OCI-LY1 (cell line): ENCODE measurements around the gene CACUL1.

ENCODE experiments used
- H2AFZ ChIP-seq: fragments of 200-600 bp; sonication (generic), shearing (Covaris generic); 2 replicates; pipeline ENCODE4 v1.6.0; 2014; ENCODE audit warnings: antibody characterized with exemption, mild to moderate bottlenecking, low read length
- H3F3A ChIP-seq: fragments of 200-600 bp; sonication (generic), shearing (Covaris generic); 2 replicates; pipeline ENCODE4 v1.6.0; 2014; ENCODE audit warnings: mild to moderate bottlenecking, antibody characterized with exemption, low read length, moderate library complexity; ENCODE audit not compliant: insufficient read depth
- H3K27ac ChIP-seq: fragments of 200-600 bp; sonication (generic); 2 replicates; pipeline ENCODE4 v1.5.1; 2014; ENCODE audit warnings: low read length, mixed run types, mild to moderate bottlenecking, low read depth; ENCODE audit not compliant: poor library complexity, severe bottlenecking
- H3K27me3 ChIP-seq: fragments of 200-600 bp; sonication (generic); 2 replicates; pipeline ENCODE4 v1.6.0; 2014; ENCODE audit warnings: antibody characterized with exemption, mild to moderate bottlenecking, low read length, moderate library complexity; ENCODE audit not compliant: insufficient read depth
- H3K36me3 ChIP-seq: fragments of 200-600 bp; sonication (generic); 2 replicates; pipeline ENCODE4 v1.6.1; 2014; ENCODE audit warnings: mild to moderate bottlenecking, antibody characterized with exemption, low read length, moderate library complexity, mixed read lengths; ENCODE audit not compliant: insufficient read depth
- H3K4me1 ChIP-seq: fragments of 200-600 bp; sonication (generic); 2 replicates; pipeline ENCODE4 v1.5.1; 2014; ENCODE audit warnings: mild to moderate bottlenecking, low read length, moderate library complexity; ENCODE audit not compliant: insufficient read depth, severe bottlenecking
- H3K4me2 ChIP-seq: fragments of 200-600 bp; sonication (generic), shearing (Covaris generic); 2 replicates; pipeline ENCODE4 v1.6.1; 2014; ENCODE audit warnings: low read length
- H3K4me3 ChIP-seq: fragments of 200-600 bp; sonication (generic); 2 replicates; pipeline ENCODE4 v1.5.1; 2014; ENCODE audit warnings: low read length, low read depth, mild to moderate bottlenecking, mixed read lengths; ENCODE audit not compliant: poor library complexity, severe bottlenecking
- H3K79me2 ChIP-seq: fragments of 200-600 bp; shearing (Covaris generic); 2 replicates; pipeline ENCODE4 v1.6.1; 2016; ENCODE audit warnings: mixed run types, low read length, mixed read lengths; ENCODE audit not compliant: insufficient read depth
- H3K9ac ChIP-seq: fragments of 200-600 bp; sonication (generic), shearing (Covaris generic); 2 replicates; pipeline ENCODE4 v1.6.1; 2014; ENCODE audit warnings: mild to moderate bottlenecking, low read length, mixed read lengths
- H3K9me2 ChIP-seq: fragments of 200-600 bp; sonication (generic), shearing (Covaris generic); 2 replicates; pipeline ENCODE4 v1.6.1; 2014; ENCODE audit warnings: low read depth, mild to moderate bottlenecking, low read length, mixed read lengths
- H3K9me3 ChIP-seq: fragments of 200-600 bp; shearing (Covaris generic); 2 replicates; pipeline ENCODE4 v1.6.1; 2014; ENCODE audit warnings: low read length, mixed read lengths
- H4K20me1 ChIP-seq: fragments of 200-600 bp; sonication (generic), shearing (Covaris generic); 2 replicates; pipeline ENCODE4 v1.6.0; 2016; ENCODE audit warnings: mild to moderate bottlenecking, low read length; ENCODE audit not compliant: insufficient read depth
- CTCF ChIP-seq: fragments of 200-600 bp; sonication (generic), shearing (Covaris generic); IDR thresholded peaks from 2 replicates; pipeline ENCODE4 v1.5.1; 2017; ENCODE audit warnings: mild to moderate bottlenecking, antibody characterized with exemption, low read length, moderate library complexity, mixed read lengths
- EZH2 ChIP-seq: fragments of 200-600 bp; sonication (generic), shearing (Covaris generic); IDR thresholded peaks from 2 replicates; pipeline ENCODE4 v1.8.0; 2017; ENCODE audit warnings: borderline replicate concordance, mixed run types, mild to moderate bottlenecking, antibody characterized with exemption, low read length, moderate library complexity, mixed read lengths

CACUL1 gene

DNA sequence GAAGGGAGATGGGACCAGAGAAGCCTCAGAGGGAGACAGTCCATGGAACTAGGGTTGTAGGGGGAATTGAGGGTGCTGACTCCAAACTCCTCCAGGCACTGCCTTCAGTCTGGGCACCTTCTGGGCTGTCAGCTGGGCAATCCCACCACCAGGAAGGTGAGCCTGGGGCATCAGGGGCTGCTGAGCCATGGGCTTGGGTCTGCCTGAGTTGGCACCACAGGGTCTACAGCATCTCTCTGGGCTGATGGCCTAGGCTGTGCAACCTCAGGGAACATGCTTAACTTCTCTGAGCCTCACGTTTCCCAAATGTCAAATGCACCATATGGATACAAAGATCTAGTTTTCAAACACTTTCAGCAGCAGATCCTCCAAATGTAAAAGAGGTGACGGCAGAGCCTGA is 112.5 kb downstream of the CACUL1 start:
- Histone ChIP-seq H4K20me1 (no peaks in the 10 kb centered on the region), H3K4me3 (no peak overlapping the region), H3K27ac (no peak overlapping the region), H3K79me2 (no peaks in the 10 kb centered on the region), H3K4me1 (no peaks in the 10 kb centered on the region), H2AFZ (no peak overlapping the region), H3K9me3 (no peaks in the 10 kb centered on the region), H3K36me3 (no peaks in the 10 kb centered on the region), H3K9ac (no peak overlapping the region), H3K27me3 (no peaks in the 10 kb centered on the region), H3K4me2 (no peak overlapping the region), H3K9me2 (no peaks in the 10 kb centered on the region), H3F3A (no peaks in the 10 kb centered on the region)
- no peak for TF ChIP-seq CTCF
- TF ChIP-seq EZH2: no peak

DNA sequence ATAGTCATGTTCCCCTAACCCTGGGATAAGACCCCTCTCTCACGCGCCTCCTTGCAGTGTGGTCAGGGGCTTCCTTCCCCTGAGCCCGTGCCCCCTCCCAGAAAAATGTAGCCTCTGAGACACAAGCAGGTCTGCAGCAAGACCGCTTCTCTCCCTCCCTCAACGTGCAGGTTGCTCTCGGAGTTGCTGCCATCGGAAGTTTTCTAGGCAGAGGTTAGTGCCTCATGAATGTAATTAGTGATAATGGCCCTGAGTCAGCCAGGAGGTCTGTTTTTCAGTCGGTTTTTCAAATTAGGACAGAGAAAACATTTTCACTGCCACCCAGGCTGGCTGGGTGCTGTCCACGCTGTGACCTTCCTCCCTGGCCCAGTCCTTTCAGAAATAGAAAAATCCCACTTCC is 116.1 kb downstream of the CACUL1 start:
- H3K27ac ChIP-seq: no peak overlapping the region
- TF ChIP-seq EZH2: no peak
- TF ChIP-seq CTCF: no peak

DNA sequence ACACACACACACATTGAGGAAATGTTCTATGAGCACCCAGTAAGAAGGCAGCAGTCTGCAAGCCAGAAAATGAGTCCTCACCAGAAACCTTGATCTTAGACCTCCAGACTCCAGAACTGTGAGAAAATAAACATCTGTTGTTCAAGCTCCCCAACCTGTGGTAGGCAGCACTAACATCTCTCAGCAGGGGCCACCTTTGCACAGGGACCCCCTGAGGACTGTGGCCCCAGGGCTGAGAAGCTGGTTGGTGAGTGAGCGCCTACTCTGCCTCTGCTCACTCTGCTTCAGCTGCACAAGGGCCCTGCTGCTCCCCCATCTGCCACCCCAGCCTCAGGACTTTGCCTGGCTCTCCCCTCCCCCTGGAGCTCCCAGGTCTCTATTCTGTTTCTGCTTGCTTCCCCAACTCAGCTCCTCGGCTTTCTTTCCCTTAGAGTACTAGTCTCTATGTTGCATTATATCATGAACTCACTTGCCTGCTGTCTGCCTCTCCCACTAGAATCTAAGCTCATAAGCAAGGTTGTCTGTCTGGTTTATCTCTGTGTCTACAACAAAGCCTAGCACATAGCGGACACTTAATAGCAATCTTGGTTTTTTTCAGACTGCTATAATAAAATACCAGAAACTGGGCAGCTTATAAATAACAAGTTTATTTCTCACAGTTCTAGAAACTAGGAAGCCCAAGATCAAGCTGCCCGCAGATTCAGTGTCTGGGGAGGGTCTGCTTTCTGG is 118.9 kb downstream of the CACUL1 start:
- Histone ChIP-seq H4K20me1 (no peaks in the 10 kb centered on the region), H3K79me2 (no peaks in the 10 kb centered on the region), H3K4me2 (no peak overlapping the region), H3K27ac (no peak overlapping the region), H2AFZ (no peak overlapping the region), H3K4me1 (no peaks in the 10 kb centered on the region), H3K36me3 (no peaks in the 10 kb centered on the region), H3K9ac (no peak overlapping the region), H3K27me3 (no peaks in the 10 kb centered on the region), H3K9me3 (no peaks in the 10 kb centered on the region), H3K4me3 (no peak overlapping the region), H3K9me2 (no peaks in the 10 kb centered on the region), H3F3A (no peaks in the 10 kb centered on the region)
- TF ChIP-seq CTCF (no peak), EZH2 (no peak)

More for the DNA sequence above, 116.1 kb downstream of the CACUL1 start:
- H3K36me3 ChIP-seq: no peaks in the 10 kb centered on the region
- H3K4me2 ChIP-seq: no peak overlapping the region
- no peaks in the 10 kb centered on the region for H3K79me2 ChIP-seq
- no peak overlapping the region for H3K4me3 ChIP-seq
- no peaks in the 10 kb centered on the region for H4K20me1 ChIP-seq
- no peak overlapping the region for H2AFZ ChIP-seq
- H3F3A ChIP-seq: no peaks in the 10 kb centered on the region
- no peaks in the 10 kb centered on the region for H3K9me2 ChIP-seq
- H3K9ac ChIP-seq: no peak overlapping the region
- no peaks in the 10 kb centered on the region for H3K27me3 ChIP-seq
- no peaks in the 10 kb centered on the region for H3K9me3 ChIP-seq
- H3K4me1 ChIP-seq: no peaks in the 10 kb centered on the region
